NCI-H345 treated with DMSO at 0.1 percent for 48 hours (cell line): Measurements from ENCODE around the gene LIN28A.

Experiments used
- DNase-seq: peaks from one replicate; lab custom pipeline; 2025; ENCODE audit not compliant: unreplicated experiment; lab: John Stamatoyannopoulos, UW

The LIN28A gene

DNA sequence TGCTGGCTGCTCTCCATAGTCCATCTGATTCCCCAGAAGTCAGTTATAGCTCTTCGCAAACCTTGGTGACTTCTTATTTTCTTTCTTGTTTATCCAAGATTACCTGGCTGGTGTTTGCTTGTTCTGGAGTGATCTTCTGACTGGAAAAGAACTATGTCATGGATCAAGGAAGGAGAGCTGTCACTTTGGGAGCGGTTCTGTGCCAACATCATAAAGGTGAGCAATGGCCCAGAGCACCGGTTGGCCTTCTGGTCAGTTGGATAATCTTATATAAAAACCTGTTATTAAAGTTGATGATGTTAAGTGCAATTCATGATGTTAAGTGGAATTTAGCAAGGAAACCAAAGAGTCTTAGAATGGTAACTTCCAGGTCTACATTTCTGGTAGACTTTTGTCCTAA is 22.2 kb downstream of the LIN28A start:
- no peak for DNase-seq

DNA sequence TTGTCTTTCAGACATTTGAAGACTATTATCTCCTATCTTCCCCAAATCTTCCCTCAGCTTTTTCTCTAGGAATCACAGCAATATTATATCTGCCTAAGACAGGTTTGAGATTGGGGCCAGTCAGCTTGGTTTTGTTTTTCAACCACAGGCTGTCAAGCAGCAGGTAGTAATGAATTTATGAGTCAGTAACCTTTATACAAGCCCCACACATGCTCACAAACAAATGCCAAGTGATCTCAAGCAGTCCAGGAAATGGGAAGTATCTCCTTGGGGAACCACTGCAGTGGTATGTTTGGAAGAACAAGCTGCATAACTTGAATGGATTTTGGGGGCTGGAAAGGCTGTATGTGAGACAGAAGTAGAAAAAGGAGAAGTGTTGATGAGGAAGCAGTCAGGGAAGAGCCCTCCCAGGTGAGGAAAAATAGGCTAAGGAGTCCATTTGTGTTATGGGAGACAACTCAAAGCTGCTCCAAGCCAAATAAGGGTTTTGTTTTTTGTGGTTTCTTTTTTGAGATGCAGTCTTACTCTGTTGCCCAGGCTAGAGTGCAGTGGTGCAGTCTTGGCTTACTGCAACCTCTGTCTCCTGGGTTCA is 23.6 kb downstream of the LIN28A start:
- DNase-seq: no peak

DNA sequence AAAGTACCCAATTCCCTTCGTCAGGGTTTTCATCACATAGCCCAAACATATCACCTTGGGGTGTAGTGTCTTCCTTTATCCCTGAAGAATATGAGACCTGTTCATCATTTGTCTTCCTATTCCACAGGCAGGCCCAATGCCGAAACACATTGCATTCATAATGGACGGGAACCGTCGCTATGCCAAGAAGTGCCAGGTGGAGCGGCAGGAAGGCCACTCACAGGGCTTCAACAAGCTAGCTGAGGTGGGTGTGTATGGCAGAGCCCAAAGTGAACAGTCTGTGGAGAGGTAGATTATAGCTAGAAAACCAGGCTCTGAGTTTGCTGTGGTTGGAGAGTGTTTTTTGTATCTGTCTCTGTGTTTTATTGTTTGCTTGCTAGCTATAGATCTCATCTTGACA is 27.4 kb downstream of the LIN28A start:
- no peak for DNase-seq

DNA sequence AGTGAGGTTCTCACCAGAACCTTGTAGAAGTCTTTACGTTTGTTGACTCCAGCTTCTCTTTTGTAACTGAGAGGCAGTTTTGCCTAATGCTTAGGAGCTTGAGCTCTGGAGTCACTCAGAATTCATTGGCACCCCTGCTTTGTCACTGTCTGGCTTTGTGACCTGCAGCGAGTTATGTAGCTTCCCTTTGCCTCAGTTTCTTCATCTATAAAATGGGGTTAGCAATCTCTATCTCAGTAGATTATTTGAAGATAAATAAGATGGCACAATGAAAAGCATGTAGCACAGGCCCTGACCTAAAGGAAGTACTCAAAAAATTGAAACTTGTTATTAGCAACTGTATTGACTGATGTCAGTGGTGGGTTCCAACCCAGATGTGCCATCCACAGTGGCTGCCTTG is 29.6 kb downstream of the LIN28A start:
- no peak for DNase-seq

DNA sequence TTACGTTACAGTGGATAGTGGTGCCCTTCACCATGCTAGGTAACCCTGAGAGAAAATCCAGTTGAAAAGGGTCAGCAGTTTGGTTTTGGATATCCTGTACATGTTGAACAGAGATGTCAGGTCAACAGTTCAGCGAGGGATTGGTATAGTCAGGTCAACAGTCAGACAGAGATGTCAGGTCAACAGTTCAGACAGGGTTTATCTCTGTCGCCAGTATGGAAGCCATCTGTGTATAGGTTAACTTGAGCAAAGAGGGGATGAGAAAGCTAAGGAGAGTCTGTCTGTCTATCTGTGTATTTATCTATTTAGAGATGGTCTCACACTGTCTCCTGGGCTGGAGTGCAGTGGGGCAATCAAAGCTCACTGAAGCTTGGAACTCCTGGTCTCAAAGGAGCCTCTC is 39.3 kb downstream of the LIN28A start:
- DNase-seq: no peak

DNA sequence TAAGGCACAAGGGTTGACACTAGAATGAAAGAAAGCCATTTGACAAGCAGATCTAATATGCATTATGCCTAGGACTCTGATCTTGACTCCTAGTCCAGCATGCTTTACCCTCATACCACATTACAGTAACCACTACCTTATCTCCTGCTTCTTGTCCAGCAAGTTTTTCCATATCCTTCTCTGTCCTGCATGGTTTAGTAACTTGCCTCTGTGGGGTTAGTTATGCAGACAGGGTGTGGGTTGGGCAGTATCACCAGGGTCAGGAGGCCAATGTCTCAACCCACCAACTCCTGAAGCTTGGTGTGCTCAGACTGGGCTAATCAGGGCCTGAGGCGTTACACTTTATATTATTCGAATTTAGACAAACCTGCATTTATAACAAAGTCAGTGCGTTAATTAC is 40.3 kb downstream of the LIN28A start:
- no peak for DNase-seq

DNA sequence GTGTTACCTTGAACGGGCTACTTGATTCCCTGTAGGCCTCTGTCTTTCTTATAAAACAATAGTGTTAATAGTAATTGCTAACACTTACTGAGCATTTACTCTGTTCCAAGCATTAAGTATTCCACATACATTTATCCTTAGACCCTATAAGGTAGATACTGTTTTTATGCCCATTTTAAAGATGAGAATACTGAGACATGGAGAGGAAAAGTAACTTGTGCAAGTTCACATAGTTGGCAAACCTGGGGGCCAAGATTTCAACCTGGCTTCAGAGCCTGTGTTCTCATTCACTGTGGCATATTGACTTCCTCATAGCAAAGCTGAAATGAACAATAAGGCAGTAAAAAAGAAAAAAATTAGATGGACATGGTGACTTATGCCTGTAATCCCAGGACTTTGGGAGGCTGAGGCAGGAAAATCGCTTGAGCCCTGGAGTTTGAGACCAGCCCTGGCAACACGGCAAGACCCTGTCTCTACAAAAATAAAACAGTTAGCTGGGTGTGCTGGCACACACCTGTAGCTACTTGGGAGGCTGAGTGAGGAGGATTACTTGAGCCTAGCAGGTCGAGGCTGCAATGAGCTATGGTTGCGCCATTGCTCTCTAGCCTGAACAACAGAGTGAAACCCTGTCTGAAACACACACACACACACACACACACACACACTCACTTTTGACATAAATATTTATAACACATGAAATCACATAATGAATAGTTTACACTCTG is 42.0 kb downstream of the LIN28A start:
- DNase-seq: no peak

DNA sequence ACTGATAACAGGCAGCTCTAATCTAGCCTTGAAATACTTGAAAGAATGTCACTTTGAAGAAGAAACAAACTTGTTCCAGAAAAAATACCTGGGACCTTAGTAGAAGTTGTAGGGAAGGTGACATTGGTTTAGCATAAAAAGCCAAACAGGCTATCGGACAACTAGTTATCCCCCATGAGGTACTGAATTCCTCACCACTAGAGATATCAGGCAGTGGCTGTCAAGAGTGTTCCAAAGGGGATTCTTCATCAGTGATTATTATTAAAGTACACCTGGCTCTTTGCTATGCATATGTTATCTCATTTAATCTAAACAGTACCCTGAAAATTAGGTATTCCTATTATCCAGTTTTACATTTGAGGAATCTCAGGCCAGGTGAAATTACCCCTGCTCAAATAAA is 48.5 kb downstream of the LIN28A start:
- DNase-seq: no peak

DNA sequence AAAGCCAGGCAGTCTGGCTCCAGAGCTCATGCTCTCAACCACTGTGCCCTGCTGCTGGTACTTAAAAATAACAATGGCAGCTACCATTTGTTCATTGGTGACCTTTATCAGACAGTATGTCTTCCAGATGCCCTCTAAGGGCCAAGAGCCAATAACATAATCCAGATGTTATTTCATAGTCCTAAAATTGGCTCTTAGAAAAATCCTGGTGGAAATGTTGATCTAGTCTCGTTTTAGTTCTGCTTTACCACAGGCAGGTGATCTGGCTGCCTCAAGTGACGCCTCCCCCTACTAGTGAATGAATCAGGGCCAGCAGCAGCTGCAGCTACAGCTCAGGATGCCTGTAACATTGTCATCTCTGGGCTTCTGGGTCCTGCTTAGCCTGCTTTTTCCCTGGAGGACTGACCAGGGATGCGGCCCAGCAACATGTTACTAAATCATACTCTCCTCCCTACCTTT is 49.0 kb downstream of the LIN28A start:
- DNase-seq: no peak

DNA sequence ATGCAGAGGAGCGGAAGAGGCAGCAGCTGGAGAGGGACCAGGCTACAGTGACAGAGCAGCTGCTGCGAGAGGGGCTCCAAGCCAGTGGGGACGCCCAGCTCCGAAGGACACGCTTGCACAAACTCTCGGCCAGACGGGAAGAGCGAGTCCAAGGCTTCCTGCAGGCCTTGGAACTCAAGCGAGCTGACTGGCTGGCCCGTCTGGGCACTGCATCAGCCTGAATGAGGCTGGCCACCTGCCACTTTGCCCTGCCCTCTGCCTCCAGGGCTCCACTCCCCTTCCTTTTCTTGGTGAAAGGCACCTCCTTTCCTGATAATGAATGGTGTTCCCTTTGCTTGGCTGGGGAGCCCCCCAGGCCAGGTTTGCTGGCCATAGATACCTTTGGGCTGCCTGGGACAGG is 58.3 kb downstream of the LIN28A start:
- no peak for DNase-seq

DNA sequence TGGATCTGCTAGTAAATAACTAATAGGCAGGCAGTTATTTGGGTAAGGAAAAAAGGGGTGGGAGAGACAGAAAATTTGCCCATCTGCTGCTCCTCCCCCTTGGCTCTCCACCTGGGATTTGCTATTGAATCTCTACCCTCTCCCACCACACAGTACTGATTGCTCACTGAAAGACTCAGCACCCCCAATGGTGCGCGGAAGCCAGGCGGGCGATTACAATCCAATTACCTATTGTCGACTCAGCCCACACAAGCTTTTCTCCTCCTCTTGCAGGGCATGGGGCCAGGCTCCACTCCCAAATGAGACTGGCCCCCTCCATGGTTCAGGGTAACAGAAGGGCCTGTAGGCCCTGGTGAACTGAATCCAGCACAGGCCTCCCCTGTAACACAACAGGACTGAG is 58.9 kb downstream of the LIN28A start:
- peak; percentile 14 for DNase-seq

DNA sequence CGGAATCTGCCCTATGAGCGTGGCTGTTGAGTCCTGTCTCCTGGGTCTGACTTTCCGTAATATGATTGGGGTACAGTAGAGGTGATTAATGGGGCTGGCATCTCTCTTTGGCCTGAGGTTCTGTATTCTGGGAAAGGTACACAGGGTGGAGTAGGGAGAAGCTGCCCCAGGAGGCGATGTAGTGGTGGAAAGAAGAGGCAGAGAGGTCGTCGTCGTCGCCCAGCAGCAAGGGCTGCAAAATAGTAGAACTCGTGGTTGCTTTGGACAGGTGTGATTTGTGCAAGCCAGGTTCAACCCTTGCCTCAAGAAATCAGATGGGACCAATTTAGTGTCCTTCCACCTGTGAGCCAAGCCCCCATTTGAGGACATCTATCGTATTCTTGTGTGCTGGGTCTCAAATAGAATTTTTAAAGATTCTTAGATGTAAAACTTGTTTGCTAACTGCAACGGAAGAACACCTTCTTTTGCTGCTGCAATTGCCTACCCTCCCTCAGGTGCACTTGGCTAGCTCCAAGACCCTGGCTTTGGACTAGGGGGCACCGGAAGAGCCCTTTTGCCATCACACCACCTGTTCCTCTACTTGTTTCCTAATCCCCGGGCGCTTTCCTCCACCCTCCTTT is 60.4 kb downstream of the LIN28A start:
- peak; percentile 84 for DNase-seq

DNA sequence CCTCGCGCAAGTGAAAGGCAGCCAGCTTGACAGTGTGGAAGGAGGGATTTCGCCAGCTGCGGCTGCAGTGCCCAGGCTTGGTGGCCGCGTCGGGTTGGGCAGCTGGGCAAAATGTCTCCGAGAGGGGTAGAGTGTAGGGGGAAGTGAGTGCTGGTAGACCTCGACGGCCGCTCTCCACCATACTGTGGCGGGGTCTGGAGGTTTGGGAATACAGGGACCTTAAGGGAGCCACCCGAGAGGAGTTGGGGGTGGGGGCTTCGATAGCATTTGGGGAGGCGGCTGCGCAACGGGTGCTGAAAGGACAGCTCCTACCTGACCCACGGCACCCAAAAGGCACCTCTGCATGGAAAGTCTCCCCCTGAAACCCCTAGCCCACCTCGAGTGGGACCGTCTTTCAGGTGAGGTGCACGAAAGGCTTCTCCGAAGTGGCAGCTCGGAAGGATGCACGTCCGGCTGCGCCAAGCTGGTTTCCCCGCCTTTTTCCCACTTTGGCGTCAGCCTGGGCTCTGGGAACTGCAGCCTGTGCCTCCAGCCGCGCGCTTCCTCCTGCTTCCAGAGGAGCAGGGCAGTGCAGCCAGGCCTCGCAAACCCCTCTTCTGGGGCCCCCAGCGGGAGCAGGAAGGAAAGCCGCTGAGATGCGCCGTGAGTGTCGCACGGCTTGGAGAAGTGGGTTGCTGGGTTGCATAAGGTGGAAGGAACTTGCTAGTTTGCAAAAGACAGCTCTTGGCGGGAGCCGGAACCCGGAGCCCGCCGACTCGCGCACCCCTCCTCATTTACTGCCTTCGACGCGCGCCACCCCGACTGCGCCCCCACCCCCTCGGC is 61.1 kb downstream of the LIN28A start:
- peak; percentile 59 for DNase-seq

DNA sequence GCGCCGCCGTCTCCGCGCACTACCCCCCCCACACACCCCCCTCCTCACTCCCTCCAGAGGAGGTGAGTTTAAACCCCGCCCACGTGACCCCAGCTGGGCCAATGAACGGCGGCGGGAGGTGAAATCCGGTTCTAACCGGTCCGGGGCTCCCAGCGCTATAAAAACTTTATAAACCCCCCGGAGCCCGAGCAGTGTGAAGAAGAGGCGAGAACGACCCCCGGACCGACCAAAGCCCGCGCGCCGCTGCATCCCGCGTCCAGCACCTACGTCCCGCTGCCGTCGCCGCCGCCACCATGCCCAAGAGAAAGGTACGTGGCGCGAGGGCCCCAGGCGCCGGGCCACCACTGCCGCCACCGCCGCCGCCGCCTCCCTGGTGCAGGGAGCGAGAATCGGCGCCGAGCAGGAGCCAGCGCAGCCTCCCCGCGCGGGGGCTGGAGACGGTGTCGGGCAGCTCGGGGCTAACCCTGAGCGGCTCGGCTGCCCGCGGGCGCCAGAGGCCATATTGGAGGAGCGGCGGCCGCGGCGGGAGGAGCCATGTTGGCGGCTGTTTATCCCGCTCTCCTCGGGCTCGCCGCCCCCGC is 61.8 kb downstream of the LIN28A start, which contains the start of gene HMGN2:
TSS of gene HMGN2 (plus strand) at position 121 of the 581 bp plus-strand sequence. CDS start at position 294, 173 bp downstream.
- DNase-seq: peak; percentile 91

DNA sequence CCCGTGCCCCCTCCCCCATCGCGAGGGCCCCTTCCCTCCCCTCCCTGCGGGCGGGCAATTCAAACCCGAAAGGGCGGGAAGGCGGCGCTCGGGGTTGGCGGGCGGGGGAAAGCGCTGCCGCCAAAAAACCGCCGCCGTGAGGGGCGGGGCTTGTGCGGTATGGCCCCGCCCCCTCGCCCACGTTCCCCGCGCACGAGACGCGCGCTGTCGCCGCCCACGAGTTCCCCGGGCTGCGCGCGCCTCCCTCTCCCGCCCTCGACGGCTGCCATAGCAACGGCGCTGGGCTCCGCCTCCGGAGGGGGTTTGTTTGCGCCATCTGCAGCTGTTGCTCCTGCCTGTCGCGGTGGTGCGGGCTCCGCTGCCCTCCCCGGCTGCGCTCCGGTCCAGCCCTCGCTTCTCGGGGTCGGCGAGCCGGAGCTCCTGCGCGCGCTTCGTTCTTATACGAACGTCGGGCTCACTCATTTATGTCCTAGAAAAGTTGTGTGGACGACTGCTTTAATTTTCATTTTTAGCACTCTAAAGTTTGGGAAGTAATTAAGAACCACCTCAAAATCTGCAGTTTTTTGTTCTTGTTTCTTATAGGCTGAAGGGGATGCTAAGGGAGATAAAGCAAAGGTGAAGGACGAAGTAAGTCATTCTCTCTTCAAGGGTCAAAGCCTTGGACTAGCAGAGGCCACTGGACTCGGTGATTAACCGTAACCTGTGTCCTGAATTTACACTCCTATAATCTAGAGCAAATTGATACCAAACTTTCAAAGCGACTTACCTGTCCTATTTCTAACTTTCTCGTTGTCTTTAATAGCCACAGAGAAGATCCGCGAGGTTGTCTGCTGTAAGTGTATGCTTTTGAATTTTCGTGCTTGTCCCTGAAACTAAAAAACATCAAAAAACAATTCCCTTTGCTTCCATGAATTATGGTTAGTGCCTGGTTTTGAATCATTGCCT is 62.6 kb downstream of the LIN28A start:
- DNase-seq: peak; percentile 87

DNA sequence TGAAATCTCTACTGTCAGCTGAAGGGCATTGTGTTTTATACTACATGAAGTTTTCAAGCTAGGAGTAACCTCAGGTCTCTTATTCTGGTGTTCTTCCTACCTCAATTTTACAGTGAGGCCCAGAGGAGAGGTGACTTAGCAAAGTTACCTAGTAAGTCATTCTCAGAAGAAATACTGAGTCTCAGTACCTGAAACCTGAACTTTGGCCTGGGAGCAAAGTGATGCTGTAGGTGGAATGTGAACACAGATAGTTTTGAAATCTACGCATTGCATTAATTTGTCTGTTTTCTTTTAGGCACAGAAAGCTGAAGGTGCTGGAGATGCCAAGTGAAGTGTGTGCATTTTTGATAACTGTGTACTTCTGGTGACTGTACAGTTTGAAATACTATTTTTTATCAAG is 64.2 kb downstream of the LIN28A start:
- DNase-seq: no peak

DNA sequence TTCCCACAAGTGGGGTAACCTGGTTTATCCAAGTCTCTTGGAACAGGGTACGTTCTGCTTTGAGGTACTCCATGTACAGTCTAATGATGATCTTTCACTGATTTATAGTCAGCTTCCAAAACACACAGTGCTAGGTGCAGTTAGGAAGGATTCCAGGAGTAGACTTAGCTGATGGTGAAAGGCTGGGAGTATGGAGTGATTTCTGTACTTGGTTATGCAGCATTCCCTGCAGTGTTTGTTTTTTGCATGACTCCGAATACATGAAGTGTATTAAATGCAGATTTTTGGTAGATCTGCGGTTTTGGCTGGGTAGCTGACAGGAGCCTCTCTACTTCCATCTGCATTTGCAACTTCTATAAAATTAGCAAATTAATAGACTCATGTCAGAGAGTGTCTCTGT is 65.4 kb downstream of the LIN28A start:
- no peak for DNase-seq

DNA sequence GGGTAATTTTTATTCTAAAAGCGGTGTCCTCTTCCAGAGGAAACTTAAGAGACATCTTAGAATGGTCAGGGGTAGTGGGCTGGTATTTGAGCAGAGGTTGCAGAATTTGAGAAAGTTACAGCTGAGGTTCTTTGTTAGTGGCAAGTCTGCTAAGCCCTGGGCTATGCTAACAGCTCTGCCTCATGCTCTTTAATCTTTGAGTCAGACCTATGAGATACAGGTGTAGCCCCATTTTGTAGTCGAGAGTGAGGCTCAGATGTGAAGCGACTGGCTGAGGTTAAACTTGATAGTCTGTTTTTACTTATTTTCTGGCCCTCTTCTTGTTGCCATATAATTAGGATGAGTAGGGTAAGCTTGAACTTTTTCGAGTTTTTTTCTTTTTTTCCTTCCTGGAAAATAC is 66.3 kb downstream of the LIN28A start:
- no peak for DNase-seq

DNA sequence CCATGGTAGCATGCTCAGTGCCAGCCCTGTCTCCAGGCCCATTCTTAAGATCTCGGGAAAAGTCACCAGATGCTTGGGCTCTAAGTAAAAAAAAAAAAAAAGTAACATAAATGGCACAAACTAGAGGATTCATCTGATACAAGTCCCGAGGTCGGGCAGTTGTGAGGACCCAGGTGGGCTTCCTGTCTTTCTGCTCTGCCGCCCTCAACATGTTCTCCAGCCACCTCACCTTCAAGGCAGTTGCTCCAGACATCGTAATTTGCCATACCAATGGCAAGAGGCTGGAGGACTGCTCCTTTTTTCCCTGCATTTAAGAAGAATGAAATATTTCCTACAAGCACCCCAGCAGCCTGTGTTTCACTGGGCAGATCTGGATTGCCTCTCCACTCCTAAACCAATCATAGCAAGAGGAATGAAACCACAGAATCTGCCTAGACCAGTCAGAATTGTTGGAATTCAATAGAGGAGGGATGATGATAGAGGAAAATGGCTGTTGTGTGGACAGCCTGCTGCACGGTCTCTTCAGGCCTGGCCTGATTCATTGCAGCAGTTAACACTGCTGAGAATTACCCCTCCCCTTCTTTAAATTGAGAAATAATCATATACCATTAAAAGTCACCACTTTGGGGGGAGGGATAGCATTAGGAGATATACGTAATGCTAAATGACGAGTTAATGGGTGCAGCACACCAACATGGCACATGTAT is 67.0 kb downstream of the LIN28A start:
- no peak for DNase-seq
